ENCODE data around the gene OSBPL3. TPM values are rescaled to one million over a fixed set of nuclear protein-coding genes. Genes with fewer than 3 reads are reported as not detected.

The OSBPL3 gene
- total and polyA plus RNA-seq, 2 donors, result 9.1 to 23.3 TPM

- 98% methylated on average over 1 of the region's 1 CpG for WGBS
These were observed 117.5 kb downstream of the OSBPL3 start for GRCh38 chr7:24862461-24862860.

GRCh38 chr7:24861336-24861735 is 118.6 kb downstream of the OSBPL3 start:
- Histone ChIP-seq H3K27me3 (ENCODE audit: control insufficient read depth in 2 of 2, insufficient read depth in 1 of 2, low read length in 1 of 2) (no peaks in the 10 kb centered on the region), H3K4me3 (ENCODE audit: low read length in 2 of 2) (no peak overlapping the region), H3K4me1 (ENCODE audit: control insufficient read depth in 2 of 2, insufficient read depth in 2 of 2, low read length in 2 of 2) (no peaks in the 10 kb centered on the region), H3K9me3 (ENCODE audit: control insufficient read depth in 2 of 2, insufficient read depth in 1 of 2, low read length in 1 of 2) (no peaks in the 10 kb centered on the region), H3K36me3 (ENCODE audit: control insufficient read depth in 2 of 2, insufficient read depth in 2 of 2, low read length in 1 of 2) (peaks cover 13 to 33% of the 10 kb centered on the region in 2 donors), H3K27ac (ENCODE audit: low read depth in 1 of 2, low read length in 1 of 2) (no peak overlapping the region)
- DNase-seq (ENCODE audit: low read depth in 6 of 9, low spot score in 9 of 9), result no peak

More at GRCh38 chr7:24862461-24862860, 117.5 kb downstream of the OSBPL3 start:
- Histone ChIP-seq H3K27me3 (ENCODE audit: control insufficient read depth in 2 of 2, insufficient read depth in 1 of 2, low read length in 1 of 2) (no peaks in the 10 kb centered on the region), H3K9me3 (ENCODE audit: control insufficient read depth in 2 of 2, insufficient read depth in 1 of 2, low read length in 1 of 2) (no peaks in the 10 kb centered on the region), H3K4me1 (ENCODE audit: control insufficient read depth in 2 of 2, insufficient read depth in 2 of 2, low read length in 2 of 2) (no peaks in the 10 kb centered on the region), H3K27ac (ENCODE audit: low read depth in 1 of 2, low read length in 1 of 2) (no peak overlapping the region), H3K36me3 (ENCODE audit: control insufficient read depth in 2 of 2, insufficient read depth in 2 of 2, low read length in 1 of 2) (peaks cover 16 to 36% of the 10 kb centered on the region in 2 donors), H3K4me3 (ENCODE audit: low read length in 2 of 2) (no peak overlapping the region)
- no peak for DNase-seq (ENCODE audit: low read depth in 6 of 9, low spot score in 9 of 9)

GRCh38 chr7:24860611-24861010 is 119.4 kb downstream of the OSBPL3 start:
- DNase-seq (ENCODE audit: low read depth in 6 of 9, low spot score in 9 of 9), result no peak
- Histone ChIP-seq H3K27me3 (ENCODE audit: control insufficient read depth in 2 of 2, insufficient read depth in 1 of 2, low read length in 1 of 2) (no peaks in the 10 kb centered on the region), H3K4me1 (ENCODE audit: control insufficient read depth in 2 of 2, insufficient read depth in 2 of 2, low read length in 2 of 2) (no peaks in the 10 kb centered on the region), H3K9me3 (ENCODE audit: control insufficient read depth in 2 of 2, insufficient read depth in 1 of 2, low read length in 1 of 2) (no peaks in the 10 kb centered on the region), H3K27ac (ENCODE audit: low read depth in 1 of 2, low read length in 1 of 2) (no peak overlapping the region), H3K36me3 (ENCODE audit: control insufficient read depth in 2 of 2, insufficient read depth in 2 of 2, low read length in 1 of 2) (peaks cover 9 to 30% of the 10 kb centered on the region in 2 donors), H3K4me3 (ENCODE audit: low read length in 2 of 2) (no peak overlapping the region)
- WGBS, result 96% methylated on average over 2 of the region's 2 CpGs

DNA sequence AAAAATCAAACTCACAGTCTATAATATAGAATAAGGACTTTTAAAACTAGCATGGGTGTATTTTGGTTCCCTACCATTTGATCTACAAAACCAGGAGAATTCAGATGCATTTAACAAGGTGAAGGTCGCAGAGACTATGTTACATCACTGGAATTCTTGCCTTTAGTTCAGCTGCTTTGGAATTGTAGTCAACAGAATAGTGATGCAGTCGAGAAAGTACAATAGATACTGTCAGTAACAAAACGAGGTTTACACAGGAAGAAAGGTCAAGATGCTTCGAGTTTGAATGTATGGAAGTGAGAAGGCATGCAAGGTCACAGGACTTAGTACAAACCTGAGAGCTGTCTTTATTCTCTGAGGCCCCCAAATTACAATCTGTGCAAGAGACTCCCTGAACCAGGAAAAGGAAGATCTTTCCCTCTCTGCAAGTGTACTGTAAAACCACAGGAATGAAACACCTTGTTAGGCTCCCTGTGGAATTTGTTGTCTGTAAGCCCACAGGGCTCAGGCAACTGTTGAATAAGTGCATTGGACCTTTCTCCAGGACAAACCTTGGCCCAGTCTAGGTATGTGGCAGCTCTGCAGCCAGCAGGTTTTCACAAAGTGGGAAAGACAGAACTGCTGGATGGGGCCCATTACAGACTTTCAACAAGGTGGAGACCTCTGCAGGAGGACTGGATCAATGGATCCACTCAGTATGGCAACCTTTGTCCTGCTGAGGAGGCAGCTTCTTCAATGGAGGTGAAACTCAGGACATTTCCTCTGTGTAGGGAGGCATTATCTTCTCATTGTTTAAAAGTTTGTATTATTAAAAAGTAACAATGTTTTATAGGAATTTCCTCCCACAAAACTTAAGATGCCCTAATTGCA is 121.6 kb downstream of the OSBPL3 start:
- WGBS, result 81% methylated on average over 4 of the region's 4 CpGs
- Histone ChIP-seq H3K27me3 (ENCODE audit: control insufficient read depth in 2 of 2, insufficient read depth in 1 of 2, low read length in 1 of 2) (no peaks in the 10 kb centered on the region), H3K27ac (ENCODE audit: low read depth in 1 of 2, low read length in 1 of 2) (no peak overlapping the region), H3K36me3 (ENCODE audit: control insufficient read depth in 2 of 2, insufficient read depth in 2 of 2, low read length in 1 of 2) (peaks cover 13 to 14% of the 10 kb centered on the region in 2 donors), H3K4me3 (ENCODE audit: low read length in 2 of 2) (no peak overlapping the region), H3K9me3 (ENCODE audit: control insufficient read depth in 2 of 2, insufficient read depth in 1 of 2, low read length in 1 of 2) (no peaks in the 10 kb centered on the region), H3K4me1 (ENCODE audit: control insufficient read depth in 2 of 2, insufficient read depth in 2 of 2, low read length in 2 of 2) (no peaks in the 10 kb centered on the region)
- no peak for DNase-seq (ENCODE audit: low read depth in 6 of 9, low spot score in 9 of 9)

GRCh38 chr7:24857623-24858022 is 122.4 kb downstream of the OSBPL3 start:
- H3K4me3 ChIP-seq (ENCODE audit: low read length in 2 of 2), result no peak overlapping the region
- no peaks in the 10 kb centered on the region for H3K27me3 ChIP-seq (ENCODE audit: control insufficient read depth in 2 of 2, insufficient read depth in 1 of 2, low read length in 1 of 2)
- no peak for DNase-seq (ENCODE audit: low read depth in 6 of 9, low spot score in 9 of 9)
- H3K27ac ChIP-seq (ENCODE audit: low read depth in 1 of 2, low read length in 1 of 2), result no peak overlapping the region
- no peaks in the 10 kb centered on the region for H3K9me3 ChIP-seq (ENCODE audit: control insufficient read depth in 2 of 2, insufficient read depth in 1 of 2, low read length in 1 of 2)
- H3K4me1 ChIP-seq (ENCODE audit: control insufficient read depth in 2 of 2, insufficient read depth in 2 of 2, low read length in 2 of 2), result no peaks in the 10 kb centered on the region
- peaks cover 6% of the 10 kb centered on the region in 2 donors for H3K36me3 ChIP-seq (ENCODE audit: control insufficient read depth in 2 of 2, insufficient read depth in 2 of 2, low read length in 1 of 2)

DNA sequence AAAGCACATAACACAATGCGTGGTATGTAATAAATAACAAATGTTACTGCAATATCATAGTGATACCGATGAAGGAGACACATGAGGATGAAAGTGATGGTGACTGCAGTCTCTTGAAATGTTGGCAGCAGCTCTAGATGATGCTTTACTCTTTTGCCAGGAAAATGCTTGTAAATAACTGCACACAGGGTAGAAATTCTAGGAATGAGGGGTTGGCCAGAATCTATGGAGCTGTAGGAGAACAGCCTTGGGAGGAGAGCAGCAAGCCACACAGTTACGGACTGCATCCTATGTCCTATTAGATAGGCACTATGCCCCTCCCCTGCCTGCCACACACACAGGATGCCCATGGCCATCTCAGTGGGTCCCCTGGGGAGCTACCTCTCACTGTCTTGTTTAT is 125.1 kb downstream of the OSBPL3 start:
- no peak overlapping the region for H3K4me3 ChIP-seq (ENCODE audit: low read length in 2 of 2)
- H3K9me3 ChIP-seq (ENCODE audit: control insufficient read depth in 2 of 2, insufficient read depth in 1 of 2, low read length in 1 of 2), result no peaks in the 10 kb centered on the region
- H3K36me3 ChIP-seq (ENCODE audit: control insufficient read depth in 2 of 2, insufficient read depth in 2 of 2, low read length in 1 of 2), result peaks cover 0 to 11% of the 10 kb centered on the region in 2 donors
- H3K27me3 ChIP-seq (ENCODE audit: control insufficient read depth in 2 of 2, insufficient read depth in 1 of 2, low read length in 1 of 2), result no peaks in the 10 kb centered on the region
- H3K27ac ChIP-seq (ENCODE audit: low read depth in 1 of 2, low read length in 1 of 2), result no peak overlapping the region
- DNase-seq (ENCODE audit: low read depth in 6 of 9, low spot score in 9 of 9), result no peak
- no peaks in the 10 kb centered on the region for H3K4me1 ChIP-seq (ENCODE audit: control insufficient read depth in 2 of 2, insufficient read depth in 2 of 2, low read length in 2 of 2)
- 98% methylated on average over 3 of the region's 3 CpGs for WGBS

- peaks cover 10 to 21% of the 10 kb centered on the region in 2 donors for H3K36me3 ChIP-seq (ENCODE audit: control insufficient read depth in 2 of 2, insufficient read depth in 2 of 2, low read length in 1 of 2)
These were observed 128.2 kb downstream of the OSBPL3 start for GRCh38 chr7:24851786-24852185.

DNA sequence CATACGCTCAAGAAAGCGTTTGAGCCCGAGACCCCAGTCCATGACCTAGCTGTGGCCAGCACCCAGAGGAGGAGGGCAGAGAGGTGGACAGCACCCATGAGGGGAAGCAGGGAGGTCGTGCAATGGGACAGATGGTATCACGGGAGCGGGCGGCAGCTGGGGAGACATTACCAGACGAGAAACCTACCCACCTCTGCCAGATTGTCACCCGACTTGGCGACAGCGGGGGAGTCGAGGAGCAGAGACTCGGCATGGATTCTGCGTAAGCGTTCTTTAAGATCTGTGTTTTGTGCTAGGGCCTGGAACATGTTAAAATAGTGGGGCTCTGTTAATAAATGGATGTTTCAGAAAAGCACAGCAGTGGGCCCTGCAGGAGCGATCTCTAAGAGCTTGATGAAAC is 131.1 kb downstream of the OSBPL3 start:
- no peak for DNase-seq (ENCODE audit: low read depth in 6 of 9, low spot score in 9 of 9)
- Histone ChIP-seq H3K4me3 (ENCODE audit: low read length in 2 of 2) (no peak overlapping the region), H3K9me3 (ENCODE audit: control insufficient read depth in 2 of 2, insufficient read depth in 1 of 2, low read length in 1 of 2) (no peaks in the 10 kb centered on the region), H3K27ac (ENCODE audit: low read depth in 1 of 2, low read length in 1 of 2) (no peak overlapping the region), H3K27me3 (ENCODE audit: control insufficient read depth in 2 of 2, insufficient read depth in 1 of 2, low read length in 1 of 2) (no peaks in the 10 kb centered on the region), H3K36me3 (ENCODE audit: control insufficient read depth in 2 of 2, insufficient read depth in 2 of 2, low read length in 1 of 2) (peaks cover 10 to 16% of the 10 kb centered on the region in 2 donors), H3K4me1 (ENCODE audit: control insufficient read depth in 2 of 2, insufficient read depth in 2 of 2, low read length in 2 of 2) (no peaks in the 10 kb centered on the region)
- 98% methylated on average over 16 of the region's 16 CpGs for WGBS

More at GRCh38 chr7:24851786-24852185, 128.2 kb downstream of the OSBPL3 start:
- DNase-seq (ENCODE audit: low read depth in 6 of 9, low spot score in 9 of 9), result no peak
- H3K9me3 ChIP-seq (ENCODE audit: control insufficient read depth in 2 of 2, insufficient read depth in 1 of 2, low read length in 1 of 2), result no peaks in the 10 kb centered on the region
- no peaks in the 10 kb centered on the region for H3K27me3 ChIP-seq (ENCODE audit: control insufficient read depth in 2 of 2, insufficient read depth in 1 of 2, low read length in 1 of 2)
- H3K27ac ChIP-seq (ENCODE audit: low read depth in 1 of 2, low read length in 1 of 2), result no peak overlapping the region
- H3K4me3 ChIP-seq (ENCODE audit: low read length in 2 of 2), result no peak overlapping the region
- no peaks in the 10 kb centered on the region for H3K4me1 ChIP-seq (ENCODE audit: control insufficient read depth in 2 of 2, insufficient read depth in 2 of 2, low read length in 2 of 2)

DNA sequence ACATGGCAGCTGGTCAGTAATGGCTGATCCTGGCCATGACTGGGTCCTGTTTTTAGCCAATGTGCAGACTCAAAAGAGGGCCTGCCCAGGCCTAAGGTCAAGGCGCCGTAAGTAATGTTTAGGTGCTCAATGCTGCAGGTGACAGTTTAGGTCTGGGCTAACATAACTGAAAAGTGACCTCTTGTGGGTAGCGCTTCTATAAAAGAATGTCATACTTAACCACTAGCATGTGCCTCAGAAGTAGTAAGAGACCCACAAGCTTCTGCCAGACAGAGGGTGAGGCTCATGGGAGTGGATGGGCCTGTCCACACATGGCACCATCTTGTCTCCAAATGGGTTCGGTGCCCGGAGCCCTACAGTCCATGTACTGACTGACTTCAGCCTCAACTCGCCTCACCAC is 132.2 kb downstream of the OSBPL3 start:
- no peaks in the 10 kb centered on the region for H3K27me3 ChIP-seq (ENCODE audit: control insufficient read depth in 2 of 2, insufficient read depth in 1 of 2, low read length in 1 of 2)
- WGBS, result 99% methylated on average over 6 of the region's 6 CpGs
- DNase-seq (ENCODE audit: low read depth in 6 of 9, low spot score in 9 of 9), result no peak
- no peaks in the 10 kb centered on the region for H3K4me1 ChIP-seq (ENCODE audit: control insufficient read depth in 2 of 2, insufficient read depth in 2 of 2, low read length in 2 of 2)
- H3K4me3 ChIP-seq (ENCODE audit: low read length in 2 of 2), result no peak overlapping the region
- H3K36me3 ChIP-seq (ENCODE audit: control insufficient read depth in 2 of 2, insufficient read depth in 2 of 2, low read length in 1 of 2), result peaks cover 10 to 16% of the 10 kb centered on the region in 2 donors
- H3K9me3 ChIP-seq (ENCODE audit: control insufficient read depth in 2 of 2, insufficient read depth in 1 of 2, low read length in 1 of 2), result no peaks in the 10 kb centered on the region
- no peak overlapping the region for H3K27ac ChIP-seq (ENCODE audit: low read depth in 1 of 2, low read length in 1 of 2)

Data from thymus (tissue), 11 donors.